Measurements from ENCODE around the gene OR52W1.
A peak's percentile ranks its signal among the peaks of the same experiment; 100 is the strongest.

The OR52W1 gene

GRCh38 chr11:6232899-6233298 is 33.9 kb downstream of the OR52W1 start:
- no peak for TF ChIP-seq CTCF (conservative IDR thresholded peaks at IDR 0.05)
- no peak overlapping the region for H3K27ac ChIP-seq

- peak overlapping the region; percentile 71 for H3K27ac ChIP-seq
- TF ChIP-seq CTCF (conservative IDR thresholded peaks at IDR 0.05), result no peak
These were observed 35.0 kb downstream of the OR52W1 start for GRCh38 chr11:6233984-6234386.

GRCh38 chr11:6234387-6235107 is 35.5 kb downstream of the OR52W1 start, which contains the start of gene FHIP1B:
Gene FHIP1B, minus strand, starts transcription at chr11:6234636. Its CDS starts 10,120 bp downstream, at chr11:6224516.
- H3K27ac ChIP-seq, result peak within 1 kb of the TSS; percentile 71
- no peak for TF ChIP-seq CTCF (conservative IDR thresholded peaks at IDR 0.05)

GRCh38 chr11:6237266-6237665 is 38.2 kb downstream of the OR52W1 start:
- no peak overlapping the region for H3K27ac ChIP-seq
- no peak for TF ChIP-seq CTCF (conservative IDR thresholded peaks at IDR 0.05)

- no peak overlapping the region for H3K27ac ChIP-seq
- no peak for TF ChIP-seq CTCF (conservative IDR thresholded peaks at IDR 0.05)
These were observed 38.8 kb downstream of the OR52W1 start for GRCh38 chr11:6237761-6238302.

GRCh38 chr11:6238902-6239301 is 39.9 kb downstream of the OR52W1 start, which contains the start of gene CNGA4:
Gene CNGA4, plus strand, starts transcription at chr11:6239089. Its CDS starts 118 bp downstream, at chr11:6239207.
- H3K27ac ChIP-seq, result no peak within 1 kb of the TSS
- TF ChIP-seq CTCF (conservative IDR thresholded peaks at IDR 0.05), result no peak

- no peak overlapping the region for H3K27ac ChIP-seq
- no peak for TF ChIP-seq CTCF (conservative IDR thresholded peaks at IDR 0.05)
These were observed 41.1 kb downstream of the OR52W1 start for GRCh38 chr11:6240139-6240538.
